GM12801 (cell line): ENCODE measurements around the gene SKA2.

Experiments used
- CTCF ChIP-seq: IDR thresholded peaks from one replicate; pipeline ENCODE4 v1.5.1; 2011; ENCODE audit warnings: control low read depth; ENCODE audit not compliant: insufficient read length; ENCODE audit errors: extremely low read depth

SKA2 gene

GRCh38 chr17:59161477-59161876 is 6.5 kb upstream of the SKA2 start:
- no peak for TF ChIP-seq CTCF

- no peak for TF ChIP-seq CTCF
These were observed 5.4 kb upstream of the SKA2 start for GRCh38 chr17:59160157-59161025.

- no peak for TF ChIP-seq CTCF
These were observed 622 bp upstream of the SKA2 start, which contains the start of gene PRR11 for GRCh38 chr17:59155439-59156177. PRR11 (plus strand) TSS chr17:59155746; CDS start chr17:59169753, 14,007 bp downstream.

GRCh38 chr17:59154292-59154720 is 680 bp downstream of the SKA2 start:
- no peak for TF ChIP-seq CTCF

GRCh38 chr17:59152925-59153324 is 2.1 kb downstream of the SKA2 start:
- no peak for TF ChIP-seq CTCF

GRCh38 chr17:59151591-59151990 is 3.4 kb downstream of the SKA2 start:
- no peak for TF ChIP-seq CTCF

GRCh38 chr17:59151006-59151405 is 4.0 kb downstream of the SKA2 start:
- no peak for TF ChIP-seq CTCF
